AG04449 (cell line): Measurements from ENCODE around the gene TEX47.

Source experiments
- CTCF ChIA-PET: fragments of 350-600 bp; formaldehyde crosslinking; extraction: SDS; loops from one replicate; lab custom pipeline; 2021; ENCODE audit warnings: antibody characterized with exemption; lab: Yijun Ruan, JAX
- POLR2A ChIA-PET: fragments of 400-600, 350-600 bp; formaldehyde crosslinking; extraction: SDS; loops from one replicate; lab custom pipeline; 2020; ENCODE audit warnings: antibody characterized with exemption, inconsistent platforms; lab: Yijun Ruan, JAX
- DNase-seq: peaks from one replicate; pipeline ENCODE4 v3.0.0-alpha.2; 2010; ENCODE audit warnings: low read depth, low spot score
- H3K4me3 ChIP-seq: 2 replicates; pipeline ENCODE4 v1.5.1; 2011; ENCODE audit warnings: low read depth, mild to moderate bottlenecking, control low read depth, low read length
- CTCF ChIP-seq: IDR thresholded peaks from one replicate; pipeline ENCODE4 v1.5.1; 2011; ENCODE audit warnings: mild to moderate bottlenecking, moderate library complexity, low read length, control low read depth, inconsistent platforms; ENCODE audit not compliant: insufficient read depth; ENCODE audit errors: missing control alignments

Gene TEX47

DNA sequence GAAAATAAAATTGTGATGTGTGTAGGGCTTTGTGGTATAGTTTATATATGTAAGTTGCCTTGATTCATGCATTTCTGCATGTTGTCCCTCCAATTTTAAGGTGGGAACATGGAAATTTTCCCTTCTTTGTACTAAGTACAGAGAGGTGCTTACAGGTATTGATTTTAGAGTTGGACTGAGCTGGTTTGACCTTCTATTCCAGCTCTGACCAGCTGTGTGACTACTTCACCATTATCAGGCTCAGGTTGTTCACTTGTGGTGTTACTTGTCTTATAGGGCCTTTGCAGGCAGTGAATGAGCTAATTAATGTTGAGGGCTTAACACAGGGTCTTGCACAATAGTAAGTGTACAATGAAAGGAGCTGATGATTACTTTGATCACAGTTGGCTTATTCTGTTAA is 19.7 kb downstream of the TEX47 start:
- ChIA-PET CTCF (no interaction called here), POLR2A (no interaction called here)
- H3K4me3 ChIP-seq, result no peak overlapping the region
- DNase-seq, result no peak
- no peak for TF ChIP-seq CTCF

- H3K4me3 ChIP-seq, result no peak overlapping the region
- no peak for TF ChIP-seq CTCF
Measured at GRCh38 chr7:88772776-88773175, 22.8 kb downstream of the TEX47 start.

DNA sequence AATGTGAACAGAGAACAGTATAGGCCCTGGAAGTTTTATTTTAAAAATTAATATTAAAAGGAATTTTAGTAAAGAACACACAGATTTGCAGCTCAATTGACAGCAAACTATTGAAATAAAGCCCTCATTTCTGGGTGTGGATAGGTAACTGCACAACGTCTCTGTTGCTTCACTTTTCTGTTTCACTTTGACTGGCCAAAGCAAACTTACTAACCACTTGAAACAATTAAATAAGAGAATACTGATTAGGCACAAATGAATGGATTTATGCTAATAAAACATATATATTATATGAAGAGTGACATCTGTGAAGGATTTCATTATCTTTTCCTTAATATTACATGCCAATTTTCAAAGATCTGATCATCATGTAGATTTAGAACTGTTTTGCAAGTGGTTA is 24.1 kb downstream of the TEX47 start:
- TF ChIP-seq CTCF, result no peak
- no peak overlapping the region for H3K4me3 ChIP-seq
- POLR2A ChIA-PET, result interaction anchor here (0.6 kb wide), 1 partner anchor 40 kb away, joined by 3 read pairs; no protein-coding TSS in a partner anchor
- no peak for DNase-seq
- CTCF ChIA-PET, result no interaction called here

More at GRCh38 chr7:88772776-88773175, 22.8 kb downstream of the TEX47 start:
- ChIA-PET POLR2A (no interaction called here), CTCF (no interaction called here)
- DNase-seq, result no peak

- CTCF ChIA-PET, result no interaction called here
- H3K4me3 ChIP-seq, result no peak overlapping the region
- no peak for TF ChIP-seq CTCF
- POLR2A ChIA-PET, result no interaction called here
- DNase-seq, result no peak
Measured at GRCh38 chr7:88761779-88762178, 33.8 kb downstream of the TEX47 start.

DNA sequence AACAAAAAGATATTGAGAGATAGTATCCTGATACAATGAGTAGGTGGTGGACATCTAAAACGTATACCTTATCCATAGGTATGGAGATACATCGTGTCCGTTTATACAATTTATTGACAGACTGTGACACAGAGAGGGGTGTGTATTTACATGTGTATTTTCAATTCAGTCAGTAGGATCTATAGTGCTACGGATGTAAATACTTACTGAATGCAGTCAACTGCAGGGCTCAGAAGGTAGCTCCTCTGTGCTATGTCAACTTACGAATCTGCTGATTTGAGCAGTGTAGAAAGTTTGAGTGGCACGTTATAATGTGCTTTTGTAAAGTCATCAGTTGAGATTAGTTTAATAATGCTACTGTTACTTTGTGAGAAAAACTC is 35.4 kb downstream of the TEX47 start:
- POLR2A ChIA-PET, result no interaction called here
- DNase-seq, result no peak
- CTCF ChIA-PET, result no interaction called here
- H3K4me3 ChIP-seq, result no peak overlapping the region
- TF ChIP-seq CTCF, result no peak

GRCh38 chr7:88759230-88760135 is 36.1 kb downstream of the TEX47 start, which contains the start of gene ZNF804B:
ZNF804B (plus strand) TSS chr7:88759700; CDS start chr7:88759977, 277 bp downstream.
- CTCF ChIA-PET, result no interaction called here
- no peak for DNase-seq
- no peak for TF ChIP-seq CTCF
- H3K4me3 ChIP-seq, result no peak within 1 kb of the TSS
- POLR2A ChIA-PET, result no interaction called here
